ENCODE data around the gene DOK6. TPM values are rescaled to one million over a fixed set of nuclear protein-coding genes. Genes with fewer than 3 reads are reported as not detected.
"Not testable (repeated sequence)": the region's sequence is repeated elsewhere in the genome, so short reads cannot be mapped to it uniquely, and the experiment has no call there.

DOK6 gene
- total RNA-seq, 6 experiments from 2014 or later = not detected

DNA sequence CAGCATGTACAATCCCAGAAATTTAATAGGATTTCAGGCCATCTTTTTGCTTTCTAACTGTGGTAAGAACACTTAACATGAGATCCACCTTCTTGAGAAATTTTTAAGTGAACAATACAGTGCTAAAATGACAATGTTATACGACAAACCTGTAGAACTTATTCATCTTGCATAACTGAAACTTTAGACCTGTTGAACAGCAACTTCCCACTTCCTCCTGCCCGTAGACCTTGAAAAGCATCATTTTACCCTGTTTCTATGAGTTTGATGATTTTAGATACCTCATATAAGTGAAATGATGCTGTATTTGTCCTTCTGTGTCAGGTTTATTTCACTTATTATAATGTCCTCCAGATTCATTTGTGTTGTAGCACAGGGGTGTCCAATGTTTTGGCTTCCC, 418.8 kb downstream of the DOK6 start:
- Mint-ChIP-seq H3K4me1 (ENCODE audit: low read depth) (peaks cover 12% of the 10 kb centered on the region), H3K36me3 (ENCODE audit: low read depth) (no peaks in the 10 kb centered on the region), H3K27me3 (ENCODE audit: insufficient read depth) (no peaks in the 10 kb centered on the region; the same call in 1 of the 2 replicates), H3K4me3 (no peak overlapping the region), H3K9me3 (no peaks in the 10 kb centered on the region), H3K27ac (no peak overlapping the region)
- DNase-seq = no peak
- TF ChIP-seq, protein P1, sequence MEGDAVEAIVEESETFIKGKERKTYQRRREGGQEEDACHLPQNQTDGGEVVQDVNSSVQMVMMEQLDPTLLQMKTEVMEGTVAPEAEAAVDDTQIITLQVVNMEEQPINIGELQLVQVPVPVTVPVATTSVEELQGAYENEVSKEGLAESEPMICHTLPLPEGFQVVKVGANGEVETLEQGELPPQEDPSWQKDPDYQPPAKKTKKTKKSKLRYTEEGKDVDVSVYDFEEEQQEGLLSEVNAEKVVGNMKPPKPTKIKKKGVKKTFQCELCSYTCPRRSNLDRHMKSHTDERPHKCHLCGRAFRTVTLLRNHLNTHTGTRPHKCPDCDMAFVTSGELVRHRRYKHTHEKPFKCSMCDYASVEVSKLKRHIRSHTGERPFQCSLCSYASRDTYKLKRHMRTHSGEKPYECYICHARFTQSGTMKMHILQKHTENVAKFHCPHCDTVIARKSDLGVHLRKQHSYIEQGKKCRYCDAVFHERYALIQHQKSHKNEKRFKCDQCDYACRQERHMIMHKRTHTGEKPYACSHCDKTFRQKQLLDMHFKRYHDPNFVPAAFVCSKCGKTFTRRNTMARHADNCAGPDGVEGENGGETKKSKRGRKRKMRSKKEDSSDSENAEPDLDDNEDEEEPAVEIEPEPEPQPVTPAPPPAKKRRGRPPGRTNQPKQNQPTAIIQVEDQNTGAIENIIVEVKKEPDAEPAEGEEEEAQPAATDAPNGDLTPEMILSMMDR (IDR thresholded peaks at IDR 0.05) = no peak

DNA sequence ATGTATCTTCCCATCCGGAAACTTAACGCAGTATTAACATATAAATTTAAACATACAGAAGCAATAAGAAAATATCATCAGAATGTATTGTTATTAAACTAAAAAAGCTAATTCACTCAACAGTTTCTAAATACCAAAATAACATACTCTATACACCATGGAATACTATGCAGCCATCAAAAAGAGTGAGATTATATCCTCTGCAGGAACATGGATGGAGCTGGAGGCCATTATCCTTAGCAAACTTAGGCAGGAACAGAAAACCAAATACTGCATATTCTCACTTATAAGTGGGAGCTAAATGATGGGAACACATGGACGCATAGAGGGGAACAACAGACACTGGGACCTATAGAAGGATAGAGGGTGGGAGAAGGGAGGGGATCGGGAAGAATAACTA, 419.9 kb downstream of the DOK6 start:
- Mint-ChIP-seq H3K9me3 (no peaks in the 10 kb centered on the region), H3K4me3 (no peak overlapping the region), H3K27me3 (ENCODE audit: insufficient read depth) (no peaks in the 10 kb centered on the region), H3K36me3 (ENCODE audit: low read depth) (no peaks in the 10 kb centered on the region), H3K27ac (no peak overlapping the region), H3K4me1 (ENCODE audit: low read depth) (peaks cover 12% of the 10 kb centered on the region)
- TF ChIP-seq, protein P1 (IDR thresholded peaks at IDR 0.05) = no peak
- DNase-seq = no peak

DNA sequence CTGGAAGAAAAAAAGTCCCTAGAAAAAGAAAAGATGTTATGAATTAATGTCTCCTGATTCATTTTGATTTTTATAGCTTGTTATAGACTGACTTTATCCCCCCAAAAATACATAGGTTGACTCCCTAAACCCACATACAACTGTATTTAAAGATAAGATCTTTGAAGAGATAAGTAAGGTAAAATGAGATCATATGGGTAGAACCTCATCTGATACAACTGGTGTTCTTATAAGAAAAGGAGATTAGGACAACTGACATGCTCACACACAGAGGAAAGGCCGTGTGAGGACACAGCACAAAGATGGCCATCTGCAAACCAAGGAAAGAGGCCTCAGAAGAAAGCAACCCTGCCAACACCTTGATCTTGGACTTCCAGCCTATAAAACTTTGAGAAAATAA, 429.5 kb downstream of the DOK6 start:
- H3K4me1 Mint-ChIP-seq (ENCODE audit: low read depth) = no peaks in the 10 kb centered on the region
- H3K9me3 Mint-ChIP-seq = no peaks in the 10 kb centered on the region
- no peak for DNase-seq
- no peaks in the 10 kb centered on the region for H3K36me3 Mint-ChIP-seq (ENCODE audit: low read depth)
- H3K4me3 Mint-ChIP-seq = no peak overlapping the region
- H3K27ac Mint-ChIP-seq = no peak overlapping the region
- TF ChIP-seq, protein P1 (IDR thresholded peaks at IDR 0.05) = no peak
- no peaks in the 10 kb centered on the region for H3K27me3 Mint-ChIP-seq (ENCODE audit: insufficient read depth)

DNA sequence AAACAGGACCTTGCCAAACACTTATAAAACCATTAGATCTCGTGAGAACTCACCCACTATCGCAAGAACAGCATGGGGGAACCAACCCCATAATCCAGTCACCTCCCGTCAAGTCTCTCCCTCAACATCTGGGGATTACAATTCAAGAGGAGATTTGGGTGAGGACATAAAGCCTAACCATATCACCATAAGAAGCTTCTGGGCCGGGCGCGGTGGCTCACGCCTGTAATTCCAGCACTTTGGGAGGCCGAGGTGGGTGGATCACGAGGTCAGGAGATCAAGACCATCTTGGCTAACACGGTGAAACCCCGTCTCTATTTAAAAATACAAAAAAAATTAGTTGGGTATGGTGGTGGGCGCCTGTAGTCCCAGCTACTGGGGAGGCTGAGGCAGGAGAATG, 434.3 kb downstream of the DOK6 start:
- not testable (repeated sequence) for H3K27ac Mint-ChIP-seq

DNA sequence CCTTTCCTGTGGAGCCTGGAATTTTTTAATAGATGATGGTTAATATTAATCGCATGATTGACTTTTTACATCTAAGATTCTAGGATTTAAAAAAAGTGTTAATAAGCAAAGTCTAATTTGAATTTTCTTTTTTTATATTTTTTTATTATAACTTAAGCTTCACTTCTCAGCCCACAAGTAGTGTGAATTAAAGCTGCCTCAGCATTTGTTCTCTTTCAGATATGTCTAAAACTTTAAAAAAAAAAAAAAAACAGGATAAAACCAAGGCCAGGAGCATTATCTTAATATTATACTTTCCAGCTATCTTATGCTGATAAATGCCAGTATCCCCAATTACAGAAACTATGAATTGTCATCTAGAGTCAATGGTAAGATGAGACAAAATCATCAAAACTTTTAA, 437.3 kb downstream of the DOK6 start:
- DNase-seq = no peak
- H3K27me3 Mint-ChIP-seq (ENCODE audit: insufficient read depth) = peaks cover 2% of the 10 kb centered on the region; the same call in 1 of the 2 replicates
- TF ChIP-seq, protein P1 (IDR thresholded peaks at IDR 0.05) = no peak
- no peaks in the 10 kb centered on the region for H3K9me3 Mint-ChIP-seq
- no peaks in the 10 kb centered on the region for H3K4me1 Mint-ChIP-seq (ENCODE audit: low read depth)
- no peak overlapping the region for H3K4me3 Mint-ChIP-seq
- no peak overlapping the region for H3K27ac Mint-ChIP-seq
- no peaks in the 10 kb centered on the region for H3K36me3 Mint-ChIP-seq (ENCODE audit: low read depth)

More for the DNA sequence above, 434.3 kb downstream of the DOK6 start:
- H3K36me3 Mint-ChIP-seq (ENCODE audit: low read depth); H3K4me1 Mint-ChIP-seq (ENCODE audit: low read depth); H3K9me3 Mint-ChIP-seq; H3K4me3 Mint-ChIP-seq; H3K27me3 Mint-ChIP-seq (ENCODE audit: insufficient read depth); DNase-seq: not testable (repeated sequence)

DNA sequence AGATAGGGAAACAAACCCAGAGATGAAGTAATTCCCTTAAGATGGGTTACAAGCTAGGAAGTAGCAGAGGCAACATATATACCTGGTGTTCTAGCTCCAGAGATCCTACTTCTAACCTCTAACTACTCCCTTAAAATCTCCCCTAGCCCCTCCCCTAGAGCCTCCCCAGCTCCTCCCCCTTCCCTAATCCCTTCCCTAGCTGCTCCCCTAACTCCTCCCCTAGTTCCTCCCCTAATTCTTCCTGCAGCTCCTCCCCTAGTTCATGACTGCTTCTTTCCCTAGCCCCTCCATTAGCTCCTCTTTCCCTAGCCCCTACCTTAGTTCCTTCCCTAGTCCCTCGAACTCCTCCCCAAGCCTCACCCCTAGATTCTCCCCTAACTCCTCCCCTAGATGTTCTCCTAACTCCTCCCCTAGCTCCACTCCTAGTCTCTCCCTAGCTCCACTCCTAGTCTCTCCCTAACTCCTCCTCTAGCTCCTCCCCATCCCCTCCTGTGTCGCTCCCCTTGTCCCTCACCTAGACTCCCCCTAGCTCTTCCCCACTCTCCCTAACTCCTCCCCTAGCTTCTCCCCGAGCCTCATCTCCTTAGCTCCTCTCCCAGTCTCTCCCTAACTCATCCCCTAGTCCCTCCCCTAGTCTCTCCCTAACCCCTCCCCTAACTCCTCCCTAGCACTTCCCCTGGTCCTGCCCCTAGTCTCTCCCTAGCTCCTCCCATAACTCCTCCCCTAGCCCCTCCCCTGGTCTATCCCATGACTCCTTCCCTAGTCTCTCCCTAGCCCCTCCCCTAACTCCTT, 438.1 kb downstream of the DOK6 start:
- no peaks in the 10 kb centered on the region for H3K4me1 Mint-ChIP-seq (ENCODE audit: low read depth)
- no peak overlapping the region for H3K4me3 Mint-ChIP-seq
- DNase-seq = no peak
- H3K27me3 Mint-ChIP-seq (ENCODE audit: insufficient read depth) = peaks cover 2% of the 10 kb centered on the region; the same call in 1 of the 2 replicates
- no peaks in the 10 kb centered on the region for H3K9me3 Mint-ChIP-seq
- H3K27ac Mint-ChIP-seq = no peak overlapping the region
- H3K36me3 Mint-ChIP-seq (ENCODE audit: low read depth) = no peaks in the 10 kb centered on the region
- TF ChIP-seq, protein P1 (IDR thresholded peaks at IDR 0.05) = no peak
